HepG2 (cell line): ENCODE data around the gene FRMD5. TPM values are rescaled to one million over a fixed set of nuclear protein-coding genes. Genes with fewer than 3 reads are reported as not detected.

Source experiments
- ATAC-seq: fragments of 200-7000 bp; cut with Tn5 transposase; 3 replicates; pipeline ENCODE4 v1.9.1; 2020; ENCODE audit warnings: mild to moderate bottlenecking, moderate library complexity
- BruUV-seq: library from RNA; stranded (reverse); fragments of 400-500 nt; replicated peaks from 2 replicates; lab custom pipeline; 2021; lab: Mats Ljungman, UMichigan
- CTCF ChIA-PET: fragments of 300-600 bp; formaldehyde crosslinking; extraction: SDS; loops from one replicate; lab custom pipeline; 2021; ENCODE audit warnings: low total read pairs, inconsistent platforms, low intra/inter-chr PET ratio; lab: Yijun Ruan, JAX
- POLR2A ChIA-PET: fragments of 350-600 bp; sonication (Branson Sonifier 250); formaldehyde crosslinking; loops from one replicate; lab custom pipeline; 2020; ENCODE audit warnings: antibody characterized with exemption, inconsistent platforms; lab: Yijun Ruan, JAX
- DNase-seq: peaks from one replicate; pipeline ENCODE4 v3.0.0-alpha.2; 2015; ENCODE audit warnings: low spot score
- FAIRE-seq: peaks from 3 replicates; lab custom pipeline; 2011; peaks lifted over from hg19 to GRCh38; lab: Jason Lieb, UNC
- H2AFZ ChIP-seq: one replicate; pipeline ENCODE4 v1.6.1; 2011; ENCODE audit warnings: low read length, inconsistent platforms
- H3K27ac ChIP-seq: fragments of 300-600 bp; 3 replicates; pipeline ENCODE4 v1.8.0; 2011; ENCODE audit warnings: mixed run types, mild to moderate bottlenecking, mixed read lengths, low read length, inconsistent platforms; ENCODE audit not compliant: insufficient read depth; ENCODE audit errors: extremely low read length
- H3K27me3 ChIP-seq, 2 experiments: fragments of 200-600 bp in 1 of 2; 2 replicates in 1 of 2; 3 replicates in 1 of 2; pipeline versions ENCODE4 v1.6.0 to v1.8.0; 2011; ENCODE audit warnings: low read length in 2 of 2, mild to moderate bottlenecking in 2 of 2, moderate library complexity in 2 of 2, inconsistent platforms in 1 of 2; ENCODE audit not compliant: insufficient read depth in 2 of 2, control insufficient read depth in 1 of 2
- H3K36me3 ChIP-seq, 2 experiments: fragments of 200-600 bp in 1 of 2; replicated peaks in 1 of 2; 2 replicates in 1 of 2; 3 replicates in 1 of 2; pipeline versions ENCODE4 v1.5.1 to v1.8.0; 2011; ENCODE audit warnings: low read length in 2 of 2, inconsistent platforms in 1 of 2; ENCODE audit not compliant: insufficient read depth in 2 of 2, control insufficient read depth in 1 of 2
- H3K4me1 ChIP-seq: 2 replicates; pipeline ENCODE4 v1.5.1; 2012; ENCODE audit warnings: low read length, inconsistent platforms; ENCODE audit not compliant: insufficient read depth
- H3K4me2 ChIP-seq: 2 replicates; pipeline ENCODE4 v1.6.0; 2011; ENCODE audit warnings: low read depth, low read length, inconsistent platforms
- H3K4me3 ChIP-seq, 3 experiments: fragments of 200-600 bp in 1 of 3; sonication (generic), shearing (Covaris generic) in 1 of 3; replicated peaks in 1 of 3; 2 replicates each; pipeline ENCODE4 v1.5.1; 2011 to 2016; ENCODE audit warnings: low read length in 3 of 3, inconsistent platforms in 2 of 3, low read depth in 2 of 3, mild to moderate bottlenecking in 2 of 3, control low read depth in 1 of 3, mixed read lengths in 1 of 3; ENCODE audit not compliant: insufficient read depth in 1 of 3
- H3K79me2 ChIP-seq: one replicate; pipeline ENCODE4 v1.6.1; 2011; ENCODE audit warnings: low read length, inconsistent platforms; ENCODE audit not compliant: insufficient read depth
- H3K9ac ChIP-seq: 2 replicates; pipeline ENCODE4 v1.6.0; 2011; ENCODE audit warnings: mild to moderate bottlenecking, low read depth, low read length, inconsistent platforms; ENCODE audit not compliant: insufficient read depth
- H3K9me3 ChIP-seq: 2 replicates; pipeline ENCODE4 v1.5.1; 2012; ENCODE audit warnings: mild to moderate bottlenecking, low read length
- H4K20me1 ChIP-seq: 2 replicates; pipeline ENCODE4 v1.6.0; 2011; ENCODE audit warnings: inconsistent platforms, mild to moderate bottlenecking, low read length, moderate library complexity; ENCODE audit not compliant: insufficient read depth
- CAMTA2 ChIP-seq: sonication (generic); formaldehyde crosslinking; IDR thresholded peaks from 2 replicates; pipeline ENCODE4 v1.4.0; 2020; ENCODE audit warnings: mild to moderate bottlenecking, missing genetic modification reagents, borderline replicate concordance
- EED ChIP-seq: sonication (generic); formaldehyde crosslinking; IDR thresholded peaks from 2 replicates; pipeline ENCODE4 v1.5.0; 2020; ENCODE audit warnings: mild to moderate bottlenecking, missing genetic modification reagents
- EZH2 ChIP-seq: conservative IDR thresholded peaks from 2 replicates; pipeline ENCODE4 v1.6.1; 2012; ENCODE audit warnings: mild to moderate bottlenecking, low read depth, low read length, moderate library complexity
- MEIS1 ChIP-seq: sonication (generic); formaldehyde crosslinking; IDR thresholded peaks from 2 replicates; pipeline ENCODE4 v1.9.0; 2021; ENCODE audit warnings: mild to moderate bottlenecking, missing genetic modification reagents, moderate library complexity, borderline replicate concordance
- NFATC3 ChIP-seq: sonication (generic); formaldehyde crosslinking; IDR thresholded peaks from 2 replicates; pipeline ENCODE4 v1.5.1; 2020; ENCODE audit warnings: mild to moderate bottlenecking, missing genetic modification reagents
- RFXAP ChIP-seq: sonication (generic); formaldehyde crosslinking; IDR thresholded peaks from 2 replicates; pipeline ENCODE4 v1.4.0; 2020; ENCODE audit warnings: missing genetic modification reagents, borderline replicate concordance
- SP1 ChIP-seq, 2 experiments: fragments of 450-650 bp in 1 of 2; sonication (generic) in 1 of 2; formaldehyde crosslinking in 1 of 2; IDR thresholded peaks; 2 replicates each; pipeline versions ENCODE4 v1.4.0 to v1.6.1; 2016 to 2020; ENCODE audit warnings: missing genetic modification reagents in 1 of 2
- ZC3H13 ChIP-seq: sonication (generic); formaldehyde crosslinking; IDR thresholded peaks from 2 replicates; pipeline ENCODE4 v1.8.1; 2023; ENCODE audit warnings: mild to moderate bottlenecking, missing genetic modification reagents, moderate library complexity
- ZNF205 ChIP-seq: IDR thresholded peaks from 2 replicates; pipeline ENCODE4 v1.6.1; 2018; ENCODE audit warnings: missing biosample characterization, missing genetic modification reagents
- ZNF24 ChIP-seq: fragments of 450-650 bp; IDR thresholded peaks from 2 replicates; pipeline ENCODE4 v1.6.1; 2017; ENCODE audit warnings: antibody characterized with exemption, mild to moderate bottlenecking
- ZNF253 ChIP-seq: sonication (generic); formaldehyde crosslinking; IDR thresholded peaks from 2 replicates; pipeline ENCODE4 v1.8.0; 2022; ENCODE audit warnings: mild to moderate bottlenecking, missing genetic modification reagents, borderline replicate concordance
- ZNF670 ChIP-seq: sonication (generic); formaldehyde crosslinking; IDR thresholded peaks from 2 replicates; pipeline ENCODE4 v1.8.0; 2022; ENCODE audit warnings: mild to moderate bottlenecking, missing genetic modification reagents, borderline replicate concordance
- ZNF720 ChIP-seq: sonication (generic); formaldehyde crosslinking; IDR thresholded peaks from 2 replicates; pipeline ENCODE4 v1.4.0; 2020; ENCODE audit warnings: missing genetic modification reagents
- ZNF746 ChIP-seq: sonication (generic); formaldehyde crosslinking; IDR thresholded peaks from 2 replicates; pipeline ENCODE4 v1.8.0; 2022; ENCODE audit warnings: mild to moderate bottlenecking, missing genetic modification reagents
- ZNF747 ChIP-seq: sonication (generic); formaldehyde crosslinking; IDR thresholded peaks from 2 replicates; pipeline ENCODE4 v1.8.1; 2023; ENCODE audit warnings: missing genetic modification reagents, mild to moderate bottlenecking, borderline replicate concordance
- WGBS: methylation state at CpG from one replicate; pipeline ENCODE4 v1.1.6; 2017; ENCODE audit warnings: low lambda C conversion rate; 5-methylcytosine and 5-hydroxymethylcytosine counted together
- in situ Hi-C: cut with HindIII; loops from 2 replicates; pipeline ENCODE4 v1.10.0; 2017; ENCODE audit warnings: low pct_unique_long_range_greater_than_20kb; ENCODE audit not compliant: extremely low pct_ligation_motif_present
- intact Hi-C: fragments of 100-400 bp; cut with micrococcal nuclease; formaldehyde crosslinking; loops from one replicate; pipeline ENCODE4 v1.10.0; 2022; ENCODE audit not compliant: unreplicated experiment
- polyA plus RNA-seq, 8 experiments: library from polyadenylated mRNA; depleted of rRNA in 3 of 8; stranded (reverse) in 7 of 8; unstranded in 1 of 8; fragments of >200 nt; fragmentation: Illumina TruSeq in 4 of 8; extraction: Trizol in 4 of 8; gene quantifications; 2 replicates each; pipeline versions ENCODE4 v1.2.1 to v1.2.3, GENCODE V29; 2011 to 2016; ENCODE audit warnings: low read depth in 4 of 8, missing spikeins in 1 of 8, mixed read lengths in 1 of 8; ENCODE audit not compliant: insufficient read depth in 1 of 8
- total RNA-seq, 5 experiments: library from RNA; depleted of rRNA; stranded (reverse); fragments of >200 nt; fragmentation: Illumina TruSeq; extraction: Trizol; gene quantifications; 2 replicates each; pipeline ENCODE4 v1.2.3, GENCODE V29; 2016; ENCODE audit warnings: low read depth in 1 of 5
- TF ChIP-seq, protein P1 (sequence below): sonication (generic); formaldehyde crosslinking; IDR thresholded peaks from 2 replicates; pipeline ENCODE4 v1.4.0; 2020; ENCODE audit warnings: missing genetic modification reagents
- TF ChIP-seq, protein P2 (sequence below): sonication (generic); formaldehyde crosslinking; IDR thresholded peaks from 2 replicates; pipeline ENCODE4 v1.5.0; 2020; ENCODE audit warnings: missing genetic modification reagents

FRMD5 gene
- total and polyA plus RNA-seq, 2 of the 13 experiments (the other 11 are each of a cell fraction or from before 2014, with no cell fraction given), result 0.93 to 1.5 TPM

DNA sequence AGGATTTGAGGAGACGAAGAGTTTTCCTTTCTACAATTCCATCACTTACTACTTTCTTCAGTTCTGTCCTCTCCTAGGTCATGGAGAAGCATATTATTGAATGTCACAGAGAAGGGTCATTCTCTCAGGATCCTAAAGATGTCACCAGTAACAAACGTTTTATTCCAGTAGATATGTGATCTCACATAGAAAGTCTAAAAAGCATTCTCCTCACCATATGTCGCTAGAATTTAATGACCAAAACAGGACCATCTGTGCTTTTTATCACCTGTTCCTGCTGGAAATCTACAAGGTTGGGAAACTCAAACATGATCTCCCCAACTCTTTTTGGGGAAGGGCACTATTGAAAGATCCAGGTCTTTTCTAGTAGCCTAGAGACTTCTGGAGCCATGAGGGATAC is 24.0 kb upstream of the FRMD5 start:
- Histone ChIP-seq H3K9ac (no peak overlapping the region), H3K4me2 (no peak overlapping the region), H3K4me1 (no peaks in the 10 kb centered on the region), H4K20me1 (no peaks in the 10 kb centered on the region), H3K27ac (no peak overlapping the region), H3K9me3 (no peaks in the 10 kb centered on the region), H2AFZ (no peak overlapping the region), H3K79me2 (no peaks in the 10 kb centered on the region), H3K4me3 (no peak overlapping the region), H3K36me3 (no peaks in the 10 kb centered on the region), H3K27me3 (0 out of 5 replicates have a peak, but pooled peaks cover 0 to 1% of the 10 kb centered on the region in 2 experiments)
- no peak for ATAC-seq
- DNase-seq, result no peak
- in situ Hi-C loops (loop anchor here (10.0 kb wide), 1 partner anchor 314 kb away; no protein-coding TSS in a partner anchor), intact Hi-C loops (loop anchor here (2.0 kb wide), 1 partner anchor 316 kb away; no protein-coding TSS in a partner anchor)
- 55% methylated on average over 3 of the region's 3 CpGs for WGBS
- ChIA-PET CTCF (interaction anchor here (1.8 kb wide), 1 partner anchor 315 kb away, joined by 5 read pairs; no protein-coding TSS in a partner anchor), POLR2A (no interaction called here)
- no TSS peak for BruUV-seq
- TF ChIP-seq SP1 (IDR thresholded peaks at IDR 0.05), result no peak
- no peak for TF ChIP-seq SP1 (CRISPR knock-in tag; IDR thresholded peaks at IDR 0.05)
- TF ChIP-seq, protein P1, sequence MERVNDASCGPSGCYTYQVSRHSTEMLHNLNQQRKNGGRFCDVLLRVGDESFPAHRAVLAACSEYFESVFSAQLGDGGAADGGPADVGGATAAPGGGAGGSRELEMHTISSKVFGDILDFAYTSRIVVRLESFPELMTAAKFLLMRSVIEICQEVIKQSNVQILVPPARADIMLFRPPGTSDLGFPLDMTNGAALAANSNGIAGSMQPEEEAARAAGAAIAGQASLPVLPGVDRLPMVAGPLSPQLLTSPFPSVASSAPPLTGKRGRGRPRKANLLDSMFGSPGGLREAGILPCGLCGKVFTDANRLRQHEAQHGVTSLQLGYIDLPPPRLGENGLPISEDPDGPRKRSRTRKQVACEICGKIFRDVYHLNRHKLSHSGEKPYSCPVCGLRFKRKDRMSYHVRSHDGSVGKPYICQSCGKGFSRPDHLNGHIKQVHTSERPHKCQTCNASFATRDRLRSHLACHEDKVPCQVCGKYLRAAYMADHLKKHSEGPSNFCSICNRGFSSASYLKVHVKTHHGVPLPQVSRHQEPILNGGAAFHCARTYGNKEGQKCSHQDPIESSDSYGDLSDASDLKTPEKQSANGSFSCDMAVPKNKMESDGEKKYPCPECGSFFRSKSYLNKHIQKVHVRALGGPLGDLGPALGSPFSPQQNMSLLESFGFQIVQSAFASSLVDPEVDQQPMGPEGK (CRISPR knock-in tag), result no peak
- no peak for TF ChIP-seq ZNF720
- TF ChIP-seq EED (CRISPR knock-in tag), result no peak
- no peak for TF ChIP-seq EZH2
- no peak for TF ChIP-seq ZNF24
- FAIRE-seq, result no peak

DNA sequence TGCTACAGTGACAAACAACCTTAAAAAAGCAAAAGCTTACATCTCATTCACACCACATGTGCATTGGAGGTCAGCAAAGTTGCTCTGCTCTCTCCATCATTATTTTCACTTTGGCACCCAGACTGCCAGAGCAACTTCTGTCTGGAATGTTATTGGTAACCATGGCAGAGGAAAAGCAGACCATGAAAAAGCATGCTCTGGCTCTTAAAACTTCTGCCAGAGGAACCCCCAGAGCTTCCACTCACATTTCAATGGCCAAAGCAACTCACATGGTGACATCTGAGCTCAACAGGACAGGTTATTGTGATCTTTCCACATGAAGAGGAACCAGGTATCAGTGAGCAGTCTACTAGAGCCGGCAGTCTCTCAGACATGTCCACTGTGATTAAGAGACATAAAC is 21.9 kb upstream of the FRMD5 start:
- Histone ChIP-seq H3K27me3 (0 out of 5 replicates have a peak, but pooled peaks cover 0 to 8% of the 10 kb centered on the region in 2 experiments), H3K4me3 (no peak overlapping the region), H3K9me3 (no peaks in the 10 kb centered on the region), H3K36me3 (no peaks in the 10 kb centered on the region), H3K79me2 (no peaks in the 10 kb centered on the region), H2AFZ (no peak overlapping the region), H3K4me2 (no peak overlapping the region), H4K20me1 (no peaks in the 10 kb centered on the region), H3K9ac (no peak overlapping the region), H3K27ac (no peak overlapping the region), H3K4me1 (no peaks in the 10 kb centered on the region)
- no peak for DNase-seq
- ATAC-seq, result no peak
- ChIA-PET POLR2A (no interaction called here), CTCF (no interaction called here)
- intact Hi-C loops, result no loop called here
- FAIRE-seq, result no peak
- no TSS peak for BruUV-seq
- WGBS, result 43% methylated on average over 1 of the region's 1 CpG
- in situ Hi-C loops, result loop anchor here (10.0 kb wide), 1 partner anchor 312 kb away; no protein-coding TSS in a partner anchor
- no peak for TF ChIP-seq RFXAP (CRISPR knock-in tag)
- TF ChIP-seq, protein P2, sequence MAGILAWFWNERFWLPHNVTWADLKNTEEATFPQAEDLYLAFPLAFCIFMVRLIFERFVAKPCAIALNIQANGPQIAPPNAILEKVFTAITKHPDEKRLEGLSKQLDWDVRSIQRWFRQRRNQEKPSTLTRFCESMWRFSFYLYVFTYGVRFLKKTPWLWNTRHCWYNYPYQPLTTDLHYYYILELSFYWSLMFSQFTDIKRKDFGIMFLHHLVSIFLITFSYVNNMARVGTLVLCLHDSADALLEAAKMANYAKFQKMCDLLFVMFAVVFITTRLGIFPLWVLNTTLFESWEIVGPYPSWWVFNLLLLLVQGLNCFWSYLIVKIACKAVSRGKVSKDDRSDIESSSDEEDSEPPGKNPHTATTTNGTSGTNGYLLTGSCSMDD (CRISPR knock-in tag), result no peak
- TF ChIP-seq CAMTA2 (CRISPR knock-in tag), result no peak
- no peak for TF ChIP-seq MEIS1 (CRISPR knock-in tag)
- no peak for TF ChIP-seq NFATC3 (CRISPR knock-in tag)
- no peak for TF ChIP-seq ZNF205
- no peak for TF ChIP-seq ZNF746 (CRISPR knock-in tag)
- no peak for TF ChIP-seq ZC3H13
- TF ChIP-seq ZNF747 (CRISPR knock-in tag), result no peak
- no peak for TF ChIP-seq ZNF253 (CRISPR knock-in tag)
- TF ChIP-seq ZNF670 (CRISPR knock-in tag), result no peak
